ENCODE data around the gene POU2AF2.

The POU2AF2 gene

GRCh38 chr11:111221208-111221607 is 24.3 kb upstream of the POU2AF2 start:
- no peak for TF ChIP-seq POLR2AphosphoS5 (IDR thresholded peaks at IDR 0.05; ENCODE audit: low read depth, low read length)

- TF ChIP-seq SIN3A (IDR thresholded peaks at IDR 0.05; ENCODE audit: borderline replicate concordance, insufficient read depth, low read length) (no peak), FOXP2 (optimal IDR thresholded peaks at IDR 0.05; ENCODE audit: borderline replicate concordance, extremely low read depth, extremely low read length, insufficient read depth) (no peak), REST (IDR thresholded peaks at IDR 0.05; ENCODE audit: insufficient read depth in 1 of 2, low read depth in 2 of 2, low read length in 2 of 2) (no peak), POLR2AphosphoS5 (IDR thresholded peaks at IDR 0.05; ENCODE audit: low read depth, low read length) (no peak), TAF1 (IDR thresholded peaks at IDR 0.05; ENCODE audit: borderline replicate concordance, insufficient read depth, low read length) (no peak)
Observed at GRCh38 chr11:111225881-111226280, 19.6 kb upstream of the POU2AF2 start.

- TF ChIP-seq REST (IDR thresholded peaks at IDR 0.05; ENCODE audit: insufficient read depth in 1 of 2, low read depth in 2 of 2, low read length in 2 of 2) (no peak), FOXP2 (optimal IDR thresholded peaks at IDR 0.05; ENCODE audit: borderline replicate concordance, extremely low read depth, extremely low read length, insufficient read depth) (no peak), TAF1 (IDR thresholded peaks at IDR 0.05; ENCODE audit: borderline replicate concordance, insufficient read depth, low read length) (no peak), POLR2AphosphoS5 (IDR thresholded peaks at IDR 0.05; ENCODE audit: low read depth, low read length) (no peak), SIN3A (IDR thresholded peaks at IDR 0.05; ENCODE audit: borderline replicate concordance, insufficient read depth, low read length) (no peak)
Observed at GRCh38 chr11:111229604-111230003, 15.9 kb upstream of the POU2AF2 start.

GRCh38 chr11:111230122-111230465 is 15.4 kb upstream of the POU2AF2 start:
- TF ChIP-seq TAF1 (IDR thresholded peaks at IDR 0.05; ENCODE audit: borderline replicate concordance, insufficient read depth, low read length) (no peak), SIN3A (IDR thresholded peaks at IDR 0.05; ENCODE audit: borderline replicate concordance, insufficient read depth, low read length) (no peak), FOXP2 (optimal IDR thresholded peaks at IDR 0.05; ENCODE audit: borderline replicate concordance, extremely low read depth, extremely low read length, insufficient read depth) (no peak), REST (IDR thresholded peaks at IDR 0.05; ENCODE audit: insufficient read depth in 1 of 2, low read depth in 2 of 2, low read length in 2 of 2) (no peak), POLR2AphosphoS5 (IDR thresholded peaks at IDR 0.05; ENCODE audit: low read depth, low read length) (no peak)

- TF ChIP-seq FOXP2 (optimal IDR thresholded peaks at IDR 0.05; ENCODE audit: borderline replicate concordance, extremely low read depth, extremely low read length, insufficient read depth), result no peak
- no peak for TF ChIP-seq SIN3A (IDR thresholded peaks at IDR 0.05; ENCODE audit: borderline replicate concordance, insufficient read depth, low read length)
- TF ChIP-seq TAF1 (IDR thresholded peaks at IDR 0.05; ENCODE audit: borderline replicate concordance, insufficient read depth, low read length), result no peak
- no peak for TF ChIP-seq POLR2AphosphoS5 (IDR thresholded peaks at IDR 0.05; ENCODE audit: low read depth, low read length)
- no peak for TF ChIP-seq REST (IDR thresholded peaks at IDR 0.05; ENCODE audit: insufficient read depth in 1 of 2, low read depth in 2 of 2, low read length in 2 of 2)
Observed at GRCh38 chr11:111231836-111232235, 13.7 kb upstream of the POU2AF2 start.

Data from PFSK-1 (cell line).